Nephron progenitor cell (in vitro differentiated cells): Measurements from ENCODE around the gene KCTD17.

Experiments
- DNase-seq: peaks from one replicate; pipeline ENCODE4 v3.0.0; 2021
- H3K27ac Mint-ChIP-seq: 2 replicates; pipeline ENCODE4 v1.8.0; 2021; ENCODE audit warnings: mild to moderate bottlenecking, moderate library complexity, mixed read lengths
- H3K27me3 Mint-ChIP-seq: 2 replicates; pipeline ENCODE4 v1.8.0; 2021; ENCODE audit warnings: mild to moderate bottlenecking, low read depth, mixed read lengths; ENCODE audit not compliant: poor library complexity
- H3K36me3 Mint-ChIP-seq: 2 replicates; pipeline ENCODE4 v1.8.0; 2021; ENCODE audit warnings: low read depth, mixed read lengths
- H3K4me1 Mint-ChIP-seq: 2 replicates; pipeline ENCODE4 v1.8.0; 2021; ENCODE audit warnings: mixed read lengths
- H3K4me3 Mint-ChIP-seq: 2 replicates; pipeline ENCODE4 v1.8.0; 2021; ENCODE audit warnings: mild to moderate bottlenecking, moderate library complexity, mixed read lengths
- H3K9me3 Mint-ChIP-seq: 2 replicates; pipeline ENCODE4 v1.8.0; 2021; ENCODE audit warnings: mild to moderate bottlenecking, moderate library complexity, mixed read lengths
- CTCF ChIP-seq: fragments of 200-600 bp; sonication (generic); IDR thresholded peaks from 2 replicates; pipeline ENCODE4 v1.5.0; 2021; ENCODE audit warnings: antibody characterized with exemption

Gene KCTD17

DNA sequence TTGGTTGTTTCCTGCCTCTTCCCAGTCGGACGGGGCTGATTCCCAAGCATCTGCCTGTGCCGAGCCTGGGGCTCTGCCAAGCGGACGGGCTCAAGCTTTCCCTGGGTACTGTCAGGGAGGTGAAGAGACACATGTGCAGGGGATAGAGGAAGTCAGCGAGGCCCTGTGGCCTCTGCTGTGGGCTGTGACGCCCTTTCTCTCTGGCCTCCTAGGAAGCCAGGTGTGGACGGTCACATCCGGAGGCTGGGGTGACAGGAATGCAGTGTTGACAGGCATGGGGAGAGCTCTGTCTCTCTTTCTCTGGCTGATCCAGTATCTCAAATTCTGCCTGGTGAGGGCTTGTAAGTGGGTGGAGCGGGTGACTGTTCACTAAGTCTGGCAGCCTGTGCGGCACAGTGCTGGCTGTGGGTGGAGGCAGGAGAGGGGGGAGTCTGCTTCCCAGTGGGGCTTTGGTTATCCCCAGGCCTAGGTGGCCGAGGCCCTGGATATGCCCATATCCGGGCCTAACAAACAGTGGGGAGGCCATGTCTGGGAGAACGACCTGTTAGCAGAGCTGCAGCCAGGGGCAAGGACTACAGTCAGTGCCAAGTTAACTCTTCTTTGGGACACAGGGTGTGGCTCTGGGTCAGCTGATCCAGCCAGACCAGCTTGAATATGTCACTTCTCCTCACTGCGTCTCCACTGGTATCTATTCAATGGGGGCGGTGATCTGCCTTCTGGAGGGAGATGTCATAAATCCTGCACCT lies 1.9 kb downstream of the KCTD17 start:
- Mint-ChIP-seq H3K27me3 (peaks cover 6% of the 10 kb centered on the region), H3K27ac (no peak overlapping the region), H3K4me1 (peaks cover 15% of the 10 kb centered on the region), H3K36me3 (no peaks in the 10 kb centered on the region), H3K9me3 (no peaks in the 10 kb centered on the region), H3K4me3 (no peak overlapping the region)
- no peak for TF ChIP-seq CTCF
- DNase-seq: no peak

DNA sequence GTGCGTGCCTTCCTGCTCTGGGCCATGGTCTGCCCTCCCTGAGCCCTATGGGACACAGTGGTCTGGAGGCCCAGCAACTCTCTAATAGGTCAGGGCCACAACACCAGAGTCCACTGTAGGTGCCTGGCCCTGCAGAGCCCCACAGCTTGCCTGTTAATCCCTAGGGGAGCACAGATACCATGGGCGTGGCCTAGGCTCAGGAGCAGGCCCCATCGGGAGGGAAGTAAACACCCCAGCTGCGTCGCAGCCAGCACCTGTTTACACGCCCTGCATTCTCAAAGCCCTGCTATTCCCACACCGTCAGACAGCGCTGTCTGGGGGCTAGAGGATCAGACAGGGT lies 2.5 kb downstream of the KCTD17 start:
- Mint-ChIP-seq H3K27ac (no peak overlapping the region), H3K27me3 (peaks cover 6% of the 10 kb centered on the region), H3K4me3 (no peak overlapping the region), H3K4me1 (peaks cover 15% of the 10 kb centered on the region), H3K9me3 (no peaks in the 10 kb centered on the region), H3K36me3 (no peaks in the 10 kb centered on the region)
- TF ChIP-seq CTCF: no peak
- DNase-seq: no peak

GRCh38 chr22:37054600-37055365 lies 3.2 kb downstream of the KCTD17 start:
- no peaks in the 10 kb centered on the region for H3K36me3 Mint-ChIP-seq
- H3K27ac Mint-ChIP-seq: no peak overlapping the region
- H3K27me3 Mint-ChIP-seq: peaks cover 6% of the 10 kb centered on the region
- no peaks in the 10 kb centered on the region for H3K9me3 Mint-ChIP-seq
- no peak for TF ChIP-seq CTCF
- peaks cover 15% of the 10 kb centered on the region for H3K4me1 Mint-ChIP-seq
- DNase-seq: no peak
- H3K4me3 Mint-ChIP-seq: no peak overlapping the region

GRCh38 chr22:37056246-37056645 lies 4.7 kb downstream of the KCTD17 start:
- H3K4me3 Mint-ChIP-seq: no peak overlapping the region
- peaks cover 15% of the 10 kb centered on the region for H3K4me1 Mint-ChIP-seq
- no peaks in the 10 kb centered on the region for H3K36me3 Mint-ChIP-seq
- no peaks in the 10 kb centered on the region for H3K9me3 Mint-ChIP-seq
- no peak for DNase-seq
- H3K27me3 Mint-ChIP-seq: peaks cover 6% of the 10 kb centered on the region
- no peak overlapping the region for H3K27ac Mint-ChIP-seq
- TF ChIP-seq CTCF: no peak

GRCh38 chr22:37057226-37057625 lies 5.7 kb downstream of the KCTD17 start:
- Mint-ChIP-seq H3K27me3 (peaks cover 6% of the 10 kb centered on the region), H3K27ac (no peak overlapping the region), H3K36me3 (no peaks in the 10 kb centered on the region), H3K9me3 (no peaks in the 10 kb centered on the region), H3K4me1 (peaks cover 13% of the 10 kb centered on the region), H3K4me3 (no peak overlapping the region)
- no peak for TF ChIP-seq CTCF
- no peak for DNase-seq
